ENCODE data around the gene RIC8A.

DNA sequence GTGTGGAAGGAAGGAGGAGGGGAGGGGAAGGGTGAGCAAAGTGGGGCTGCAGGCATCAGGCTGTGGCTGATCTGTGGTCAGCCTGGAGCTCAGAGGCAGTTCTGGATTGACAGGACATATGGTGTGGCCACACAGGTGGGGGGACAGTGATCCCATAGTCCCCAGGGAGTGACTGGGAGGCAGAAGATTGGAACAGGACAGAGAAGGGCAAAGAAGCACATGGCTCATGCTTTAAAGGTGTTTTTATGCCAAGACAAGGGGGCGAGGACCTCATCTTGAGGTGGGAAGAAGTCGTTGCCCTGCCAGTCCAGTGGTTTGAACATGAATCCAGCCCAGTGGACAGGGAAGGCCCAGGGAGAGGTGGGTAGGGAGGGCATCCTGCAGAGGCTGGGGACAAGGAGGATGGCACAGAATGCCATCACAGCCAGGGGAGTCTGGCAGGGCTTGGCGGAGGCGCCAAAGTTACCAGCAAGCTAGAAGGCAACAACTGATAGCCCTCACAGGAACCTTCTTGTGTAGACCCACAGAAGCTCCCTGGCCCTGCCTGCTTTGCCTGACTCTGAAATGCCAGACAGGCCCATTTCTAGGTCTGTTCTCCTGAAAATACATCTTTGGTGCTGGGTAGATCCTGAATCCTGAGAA is 3.4 kb upstream of the RIC8A start:
- TF ChIP-seq, protein P1, sequence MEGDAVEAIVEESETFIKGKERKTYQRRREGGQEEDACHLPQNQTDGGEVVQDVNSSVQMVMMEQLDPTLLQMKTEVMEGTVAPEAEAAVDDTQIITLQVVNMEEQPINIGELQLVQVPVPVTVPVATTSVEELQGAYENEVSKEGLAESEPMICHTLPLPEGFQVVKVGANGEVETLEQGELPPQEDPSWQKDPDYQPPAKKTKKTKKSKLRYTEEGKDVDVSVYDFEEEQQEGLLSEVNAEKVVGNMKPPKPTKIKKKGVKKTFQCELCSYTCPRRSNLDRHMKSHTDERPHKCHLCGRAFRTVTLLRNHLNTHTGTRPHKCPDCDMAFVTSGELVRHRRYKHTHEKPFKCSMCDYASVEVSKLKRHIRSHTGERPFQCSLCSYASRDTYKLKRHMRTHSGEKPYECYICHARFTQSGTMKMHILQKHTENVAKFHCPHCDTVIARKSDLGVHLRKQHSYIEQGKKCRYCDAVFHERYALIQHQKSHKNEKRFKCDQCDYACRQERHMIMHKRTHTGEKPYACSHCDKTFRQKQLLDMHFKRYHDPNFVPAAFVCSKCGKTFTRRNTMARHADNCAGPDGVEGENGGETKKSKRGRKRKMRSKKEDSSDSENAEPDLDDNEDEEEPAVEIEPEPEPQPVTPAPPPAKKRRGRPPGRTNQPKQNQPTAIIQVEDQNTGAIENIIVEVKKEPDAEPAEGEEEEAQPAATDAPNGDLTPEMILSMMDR (conservative IDR thresholded peaks at IDR 0.05), result no peak
- no peak for TF ChIP-seq EZH2 (IDR thresholded peaks at IDR 0.05; ENCODE audit: low read depth)

All from PC-9 (cell line).